HG02852 (cell line): ENCODE results near the gene MAP2K3.

Experiments used
- ATAC-seq: cut with Tn5 transposase; IDR thresholded peaks from one replicate; pipeline ENCODE4 v1.9.1; 2021; ENCODE audit warnings: mild to moderate bottlenecking, moderate library complexity; ENCODE audit not compliant: unreplicated experiment

The MAP2K3 gene

DNA sequence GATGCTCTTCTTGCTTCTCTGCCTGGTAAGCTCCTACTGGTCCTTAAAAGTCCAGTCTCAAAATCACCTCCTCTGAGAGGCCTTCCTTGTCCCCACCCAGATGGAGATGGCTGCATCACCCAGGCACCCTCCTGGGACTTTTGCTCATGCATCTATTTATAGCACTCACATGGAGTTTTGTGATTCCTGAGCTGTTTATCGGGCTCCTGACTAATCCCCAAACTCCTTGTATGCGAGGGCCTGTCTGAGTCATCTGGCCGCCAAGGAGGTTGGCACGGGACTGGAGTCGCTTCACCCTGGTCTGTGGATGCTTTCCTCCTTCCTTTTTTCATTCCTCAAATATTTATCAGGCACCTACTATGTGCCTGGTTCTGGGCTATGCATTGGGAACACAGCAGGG is 2.3 kb upstream of the MAP2K3 start:
- ATAC-seq, result no peak

DNA sequence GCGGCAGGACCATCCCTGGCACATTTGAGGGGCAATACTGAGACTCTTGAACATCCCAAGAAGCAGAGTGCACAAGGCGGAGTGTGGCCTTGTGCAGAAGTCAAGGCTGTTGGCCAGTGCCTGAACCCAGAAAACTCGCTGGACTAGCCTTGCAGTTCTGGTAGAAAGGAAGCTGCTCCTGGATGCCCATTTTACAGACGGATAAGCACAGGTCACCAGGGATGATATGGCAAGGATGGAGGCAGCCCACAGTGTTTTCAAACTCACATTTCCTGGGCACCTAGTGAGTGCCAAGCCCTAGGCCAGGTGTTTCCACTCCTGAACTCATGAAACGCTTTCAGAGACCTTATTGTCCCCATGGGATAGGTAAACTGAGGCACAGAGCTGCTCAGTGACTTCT is 1.7 kb upstream of the MAP2K3 start:
- no peak for ATAC-seq

DNA sequence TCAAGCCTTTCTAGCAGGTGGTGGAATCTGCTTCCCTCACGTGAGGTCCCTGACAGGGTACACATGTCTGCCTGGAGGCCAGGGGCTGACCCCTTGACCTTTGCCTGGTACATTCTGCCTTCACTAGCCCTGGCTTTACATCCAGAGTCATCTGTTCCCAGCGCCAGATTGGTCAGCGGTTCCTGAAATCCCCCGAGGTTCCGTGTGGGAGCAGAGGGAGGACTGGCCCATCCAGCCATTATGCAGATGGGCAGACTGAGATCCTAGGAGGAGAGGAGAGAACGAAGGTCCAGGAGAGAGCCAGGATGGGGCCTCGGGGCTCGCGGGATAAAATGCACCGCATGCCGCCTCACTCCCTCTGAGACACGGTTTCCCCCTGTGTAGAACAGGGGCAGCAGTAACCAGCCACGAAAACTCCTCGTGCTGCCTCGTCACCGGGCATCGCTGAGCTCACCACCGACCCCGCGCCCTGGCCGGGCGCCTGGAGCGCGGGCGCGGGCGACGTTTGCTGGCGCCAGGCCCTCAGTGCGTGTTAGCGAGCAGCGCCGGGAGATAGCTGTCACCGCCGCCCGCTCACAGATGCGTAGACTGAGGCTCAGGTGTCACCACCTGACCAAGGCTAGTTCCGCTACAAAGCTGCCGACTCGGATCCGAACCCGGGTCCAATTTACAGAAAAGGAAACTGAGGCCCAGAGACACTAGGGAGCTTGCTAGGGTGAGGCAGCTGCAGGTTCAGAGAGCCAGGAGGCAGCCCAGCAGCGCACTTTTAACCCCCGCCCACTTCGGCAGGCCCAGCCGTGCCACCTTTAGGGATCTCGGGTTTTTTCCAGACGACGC is 811 bp upstream of the MAP2K3 start:
- peak; percentile 17 for ATAC-seq

GRCh38 chr17:21285164-21286065 is 904 bp downstream of the MAP2K3 start:
- no peak for ATAC-seq

DNA sequence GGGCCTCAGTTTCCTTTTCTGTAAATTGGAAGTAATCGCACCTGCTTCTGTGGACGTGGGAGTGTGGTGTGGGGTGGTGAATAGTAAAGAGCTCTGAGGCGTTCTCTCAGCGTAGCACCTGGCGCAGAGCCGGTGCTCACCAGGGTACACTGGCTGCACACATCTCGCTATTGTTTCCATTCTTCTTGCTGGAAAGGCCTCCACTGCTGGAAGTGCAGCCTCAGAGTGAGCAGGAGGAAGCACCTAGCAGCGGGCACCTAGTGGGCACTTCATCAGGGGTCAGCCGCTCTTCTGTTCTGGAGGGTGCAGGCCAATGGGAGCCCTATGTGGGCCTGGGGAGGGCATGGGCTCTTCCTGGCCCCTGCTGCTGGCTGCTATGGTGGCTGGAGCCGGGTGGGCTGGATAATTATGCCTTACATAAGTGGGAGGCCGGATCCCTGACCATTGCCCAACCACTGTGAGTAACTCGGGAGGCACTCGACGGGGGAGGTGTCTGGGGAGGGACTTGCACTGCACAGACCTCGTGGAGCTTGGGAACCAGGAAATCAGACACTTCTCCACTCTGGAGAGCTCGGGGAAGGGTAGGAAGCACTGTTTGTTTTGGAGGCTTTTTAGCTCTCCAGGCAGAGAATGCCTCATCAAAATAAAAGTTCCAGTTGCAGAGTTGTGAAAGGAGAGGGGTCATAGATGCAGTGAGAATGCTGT is 1.7 kb downstream of the MAP2K3 start:
- no peak for ATAC-seq

- ATAC-seq, result no peak
These were observed 2.6 kb downstream of the MAP2K3 start for GRCh38 chr17:21286909-21287702.

GRCh38 chr17:21287703-21288449 is 3.4 kb downstream of the MAP2K3 start:
- ATAC-seq, result peak; percentile 24

GRCh38 chr17:21288571-21289017 is 4.1 kb downstream of the MAP2K3 start:
- ATAC-seq, result no peak

- ATAC-seq, result no peak
These were observed 4.8 kb downstream of the MAP2K3 start for GRCh38 chr17:21289175-21289901.

DNA sequence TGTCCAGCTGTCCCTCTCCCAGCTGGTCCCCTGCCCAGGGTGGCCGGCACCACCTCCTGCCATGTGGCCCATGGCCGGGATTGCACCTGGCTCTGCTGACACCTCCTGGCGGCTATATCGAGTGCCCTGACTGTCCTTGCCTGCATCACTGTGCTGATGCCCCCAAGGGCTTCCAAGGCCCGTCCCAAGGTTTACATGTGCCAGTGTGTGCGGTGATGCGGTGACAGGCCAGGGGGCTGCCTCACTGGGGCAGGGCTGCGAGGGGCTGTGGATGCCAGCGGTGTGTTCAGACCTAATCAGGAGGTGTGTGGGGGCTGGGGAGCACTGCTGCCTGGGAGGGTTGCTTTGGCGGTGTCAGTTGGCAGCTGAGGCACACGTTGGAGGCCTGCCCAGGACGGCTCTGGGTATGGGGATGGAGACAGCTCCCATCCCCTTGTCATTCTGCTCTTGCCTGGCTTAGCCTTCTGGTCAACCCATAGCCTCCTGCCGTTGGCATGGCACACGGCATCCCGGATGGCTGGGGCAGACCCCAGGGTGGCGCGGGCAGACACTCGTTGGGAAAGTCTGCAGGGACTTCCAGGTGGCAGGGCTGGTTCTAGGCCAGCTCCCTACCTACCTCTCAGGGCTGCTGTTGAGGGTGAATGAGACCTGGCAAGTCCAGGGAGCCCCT is 5.5 kb downstream of the MAP2K3 start:
- ATAC-seq, result no peak

GRCh38 chr17:21291357-21291756 is 6.8 kb downstream of the MAP2K3 start:
- no peak for ATAC-seq

- ATAC-seq, result no peak
These were observed 7.4 kb downstream of the MAP2K3 start for GRCh38 chr17:21291862-21292261.

- no peak for ATAC-seq
These were observed 8.6 kb downstream of the MAP2K3 start for GRCh38 chr17:21292867-21293830.

GRCh38 chr17:21293831-21294210 is 9.3 kb downstream of the MAP2K3 start:
- ATAC-seq, result no peak

- no peak for ATAC-seq
These were observed 10.0 kb downstream of the MAP2K3 start for GRCh38 chr17:21294321-21295035.

DNA sequence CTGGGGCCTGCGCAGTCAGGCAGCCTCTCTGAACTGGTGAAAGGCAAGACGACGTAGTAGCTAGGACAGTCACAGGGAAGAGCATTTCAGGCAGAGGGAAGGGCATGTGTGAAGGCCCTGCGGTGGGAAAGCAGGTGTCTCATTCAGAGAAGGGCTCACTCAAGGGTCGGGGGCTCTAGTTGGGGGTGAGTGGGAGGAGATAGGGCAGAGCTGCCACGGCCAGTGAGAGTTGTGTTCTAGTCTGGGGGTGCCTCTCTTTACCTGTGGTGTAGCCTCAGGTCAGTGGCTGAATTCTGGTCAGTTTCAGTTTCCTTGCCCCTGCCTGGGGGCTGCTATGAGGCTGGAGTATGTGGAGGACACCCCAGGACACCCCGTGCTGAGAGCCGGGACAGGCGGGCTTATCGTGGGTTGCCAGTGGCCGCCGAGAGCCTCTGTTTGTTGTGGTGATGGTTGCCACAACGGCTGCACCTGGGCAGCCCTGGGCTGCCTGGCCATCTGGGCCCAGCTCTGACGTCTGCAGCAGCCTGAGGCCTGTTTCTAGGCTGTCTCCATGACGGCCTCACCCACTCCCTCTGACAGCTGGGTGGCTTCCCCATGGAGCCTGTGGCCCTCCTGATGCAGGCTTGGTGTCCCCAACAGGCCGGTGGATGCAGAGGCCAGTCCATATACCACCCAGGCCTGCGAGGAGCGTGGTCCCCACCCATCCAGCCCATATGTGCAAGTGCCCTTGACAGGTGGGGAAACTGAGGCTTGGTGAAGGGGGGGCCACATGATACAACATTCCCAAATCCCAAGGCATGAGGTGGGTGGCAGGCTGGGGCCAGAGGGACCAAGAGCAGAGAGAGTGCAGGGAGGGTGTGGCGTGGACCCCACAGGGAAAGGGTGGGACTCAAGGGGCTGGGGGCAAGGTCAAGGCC is 10.8 kb downstream of the MAP2K3 start:
- ATAC-seq, result no peak
